ENCODE data around the gene KCNJ4.
A peak's percentile ranks its signal among the peaks of the same experiment; 100 is the strongest.

KCNJ4 gene

GRCh38 chr22:38481871-38482332 lies 26.9 kb upstream of the KCNJ4 start:
- no peak for TF ChIP-seq ZNF70 (CRISPR knock-in tag; IDR thresholded peaks at IDR 0.05)
- TF ChIP-seq GLIS3 (CRISPR knock-in tag; IDR thresholded peaks at IDR 0.05), result no peak
- no peak for TF ChIP-seq ISL1 (CRISPR knock-in tag; IDR thresholded peaks at IDR 0.05)
- TF ChIP-seq ZNF8 (CRISPR knock-in tag; IDR thresholded peaks at IDR 0.05), result no peak
- TF ChIP-seq SNAI2 (CRISPR knock-in tag; IDR thresholded peaks at IDR 0.05), result no peak
- TF ChIP-seq CSRNP3 (CRISPR knock-in tag; IDR thresholded peaks at IDR 0.05), result no peak
- no peak for TF ChIP-seq CSDC2 (CRISPR knock-in tag; IDR thresholded peaks at IDR 0.05)
- TF ChIP-seq ZC3H10 (CRISPR knock-in tag; IDR thresholded peaks at IDR 0.05), result no peak
- no peak for TF ChIP-seq TOX (CRISPR knock-in tag; IDR thresholded peaks at IDR 0.05; ENCODE audit: borderline replicate concordance)
- no peak for TF ChIP-seq TSHZ2 (CRISPR knock-in tag; IDR thresholded peaks at IDR 0.05)
- TF ChIP-seq POU6F1 (CRISPR knock-in tag; IDR thresholded peaks at IDR 0.05; ENCODE audit: borderline replicate concordance, low read depth), result no peak
- no peak for TF ChIP-seq ARNTL (CRISPR knock-in tag; IDR thresholded peaks at IDR 0.05; ENCODE audit: borderline replicate concordance, low read depth)
- no peak for TF ChIP-seq BACH2 (CRISPR knock-in tag; IDR thresholded peaks at IDR 0.05; ENCODE audit: borderline replicate concordance)
- no peak for TF ChIP-seq ZNF565 (CRISPR knock-in tag; conservative IDR thresholded peaks at IDR 0.05; ENCODE audit: low read depth)
- no peak for ATAC-seq

- no peak for TF ChIP-seq ARNTL (CRISPR knock-in tag; IDR thresholded peaks at IDR 0.05; ENCODE audit: borderline replicate concordance, low read depth)
- no peak for TF ChIP-seq RARB (CRISPR knock-in tag; IDR thresholded peaks at IDR 0.05)
- no peak for TF ChIP-seq ISL1 (CRISPR knock-in tag; IDR thresholded peaks at IDR 0.05)
- TF ChIP-seq TOX (CRISPR knock-in tag; IDR thresholded peaks at IDR 0.05; ENCODE audit: borderline replicate concordance), result no peak
- ATAC-seq, result no peak; the same call in 2 of the 3 replicates
Measured at GRCh38 chr22:38481162-38481870, 26.3 kb upstream of the KCNJ4 start.

- peak; percentile 7; the same call in 2 of the 3 replicates for ATAC-seq
- TF ChIP-seq GLIS3 (CRISPR knock-in tag; IDR thresholded peaks at IDR 0.05) (no peak), PATZ1 (CRISPR knock-in tag; IDR thresholded peaks at IDR 0.05; ENCODE audit: borderline replicate concordance) (no peak), ZFP3 (CRISPR knock-in tag; IDR thresholded peaks at IDR 0.05) (no peak), RARB (CRISPR knock-in tag; IDR thresholded peaks at IDR 0.05) (no peak), ZNF8 (CRISPR knock-in tag; IDR thresholded peaks at IDR 0.05) (no peak), ZC3H10 (CRISPR knock-in tag; IDR thresholded peaks at IDR 0.05) (no peak), ZNF565 (CRISPR knock-in tag; conservative IDR thresholded peaks at IDR 0.05; ENCODE audit: low read depth) (no peak), ZFP30 (CRISPR knock-in tag; IDR thresholded peaks at IDR 0.05) (no peak), SNAI2 (CRISPR knock-in tag; IDR thresholded peaks at IDR 0.05) (no peak), PPARA (CRISPR knock-in tag; IDR thresholded peaks at IDR 0.05; ENCODE audit: borderline replicate concordance) (no peak), CSRNP3 (CRISPR knock-in tag; IDR thresholded peaks at IDR 0.05) (no peak), ARNTL (CRISPR knock-in tag; IDR thresholded peaks at IDR 0.05; ENCODE audit: borderline replicate concordance, low read depth) (no peak)
Measured at GRCh38 chr22:38479096-38479837, 24.3 kb upstream of the KCNJ4 start.
